NCI-H146 treated with DMSO at 0.1 percent for 48 hours (cell line): ENCODE results near the gene CHD9NB.
A peak's percentile ranks its signal among the peaks of the same experiment; 100 is the strongest.
"Not testable (repeated sequence)": the region's sequence is repeated elsewhere in the genome, so short reads cannot be mapped to it uniquely, and the experiment has no call there.

ENCODE experiments used
- DNase-seq: peaks from one replicate; lab custom pipeline; 2025; ENCODE audit not compliant: unreplicated experiment; lab: John Stamatoyannopoulos, UW

Gene CHD9NB

GRCh38 chr16:53058441-53058840 lies 5.7 kb upstream of the CHD9NB start:
- no peak for DNase-seq

- no peak for DNase-seq
Measured at GRCh38 chr16:53057658-53058057, 5.0 kb upstream of the CHD9NB start.

GRCh38 chr16:53056392-53056881 lies 3.7 kb upstream of the CHD9NB start:
- no peak for DNase-seq

- no peak for DNase-seq
Measured at GRCh38 chr16:53055541-53056391, 3.1 kb upstream of the CHD9NB start.

GRCh38 chr16:53054670-53055485 lies 2.2 kb upstream of the CHD9NB start, which contains the start of gene CHD9:
Gene CHD9, plus strand, starts transcription at chr16:53054991. Its CDS starts 101,099 bp downstream, at chr16:53156090.
- peak; percentile 57 for DNase-seq

GRCh38 chr16:53053967-53054669 lies 1.4 kb upstream of the CHD9NB start:
- DNase-seq: peak; percentile 2

- DNase-seq: not testable (repeated sequence)
Measured at GRCh38 chr16:53051255-53051654, 1.4 kb downstream of the CHD9NB start.

GRCh38 chr16:53048139-53048915 lies 4.4 kb downstream of the CHD9NB start:
- no peak for DNase-seq

GRCh38 chr16:53047515-53047914 lies 5.2 kb downstream of the CHD9NB start:
- not testable (repeated sequence) for DNase-seq

GRCh38 chr16:53045341-53046220 lies 7.1 kb downstream of the CHD9NB start:
- no peak for DNase-seq

GRCh38 chr16:53043986-53044601 lies 8.6 kb downstream of the CHD9NB start:
- no peak for DNase-seq

- no peak for DNase-seq
Measured at GRCh38 chr16:53043428-53043831, 9.3 kb downstream of the CHD9NB start.

GRCh38 chr16:53042235-53042701 lies 10.4 kb downstream of the CHD9NB start:
- DNase-seq: no peak

- no peak for DNase-seq
Measured at GRCh38 chr16:53041320-53042051, 11.2 kb downstream of the CHD9NB start.

GRCh38 chr16:53040788-53041187 lies 11.9 kb downstream of the CHD9NB start:
- no peak for DNase-seq

- not testable (repeated sequence) for DNase-seq
Measured at GRCh38 chr16:53036711-53037110, 16.0 kb downstream of the CHD9NB start.

GRCh38 chr16:53036066-53036465 lies 16.6 kb downstream of the CHD9NB start:
- DNase-seq: no peak
